ENCODE data around the gene ZNF17.

DNA sequence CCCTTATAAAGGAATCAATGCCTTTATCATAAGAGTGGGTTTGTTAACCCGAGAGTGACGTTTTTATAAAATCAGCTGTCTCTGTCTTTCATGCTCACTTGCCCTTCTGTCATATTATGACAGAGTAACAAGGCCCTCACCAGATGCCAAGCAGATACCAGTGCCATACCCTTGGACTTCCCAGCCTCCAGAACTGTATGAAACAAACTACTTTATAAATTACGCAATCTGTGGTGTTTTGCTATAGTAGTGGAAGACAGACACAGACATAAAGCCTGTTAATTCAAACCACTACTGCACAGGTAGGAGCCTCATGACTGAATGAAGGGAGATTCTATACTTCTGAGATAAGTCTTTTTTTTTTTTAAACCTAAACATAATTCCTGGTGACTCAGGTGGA is 41.3 kb downstream of the ZNF17 start:
- no peak for TF ChIP-seq EP300 (IDR thresholded peaks at IDR 0.05)
- TF ChIP-seq, protein P1, sequence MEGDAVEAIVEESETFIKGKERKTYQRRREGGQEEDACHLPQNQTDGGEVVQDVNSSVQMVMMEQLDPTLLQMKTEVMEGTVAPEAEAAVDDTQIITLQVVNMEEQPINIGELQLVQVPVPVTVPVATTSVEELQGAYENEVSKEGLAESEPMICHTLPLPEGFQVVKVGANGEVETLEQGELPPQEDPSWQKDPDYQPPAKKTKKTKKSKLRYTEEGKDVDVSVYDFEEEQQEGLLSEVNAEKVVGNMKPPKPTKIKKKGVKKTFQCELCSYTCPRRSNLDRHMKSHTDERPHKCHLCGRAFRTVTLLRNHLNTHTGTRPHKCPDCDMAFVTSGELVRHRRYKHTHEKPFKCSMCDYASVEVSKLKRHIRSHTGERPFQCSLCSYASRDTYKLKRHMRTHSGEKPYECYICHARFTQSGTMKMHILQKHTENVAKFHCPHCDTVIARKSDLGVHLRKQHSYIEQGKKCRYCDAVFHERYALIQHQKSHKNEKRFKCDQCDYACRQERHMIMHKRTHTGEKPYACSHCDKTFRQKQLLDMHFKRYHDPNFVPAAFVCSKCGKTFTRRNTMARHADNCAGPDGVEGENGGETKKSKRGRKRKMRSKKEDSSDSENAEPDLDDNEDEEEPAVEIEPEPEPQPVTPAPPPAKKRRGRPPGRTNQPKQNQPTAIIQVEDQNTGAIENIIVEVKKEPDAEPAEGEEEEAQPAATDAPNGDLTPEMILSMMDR (IDR thresholded peaks at IDR 0.05): no peak
- no peak for TF ChIP-seq POLR2AphosphoS5 (IDR thresholded peaks at IDR 0.05)
